GM21619 (cell line): ENCODE data around the gene WHRN.

Experiments
- ATAC-seq: cut with Tn5 transposase; IDR thresholded peaks from one replicate; pipeline ENCODE4 v1.9.1; 2021; ENCODE audit not compliant: unreplicated experiment

The WHRN gene

GRCh38 chr9:114369216-114370130 is 135.8 kb downstream of the WHRN start:
- no peak for ATAC-seq

- ATAC-seq, result no peak
Measured at GRCh38 chr9:114367772-114368569, 137.3 kb downstream of the WHRN start.

GRCh38 chr9:114367366-114367765 is 137.9 kb downstream of the WHRN start:
- ATAC-seq, result no peak

GRCh38 chr9:114366334-114367128 is 138.7 kb downstream of the WHRN start:
- peak; percentile 37 for ATAC-seq

- no peak for ATAC-seq
Measured at GRCh38 chr9:114365194-114365593, 140.1 kb downstream of the WHRN start.

- ATAC-seq, result no peak
Measured at GRCh38 chr9:114364134-114365041, 140.9 kb downstream of the WHRN start.

GRCh38 chr9:114363424-114363823 is 141.8 kb downstream of the WHRN start:
- no peak for ATAC-seq

GRCh38 chr9:114362394-114362793 is 142.9 kb downstream of the WHRN start:
- no peak for ATAC-seq

GRCh38 chr9:114361542-114361941 is 143.7 kb downstream of the WHRN start:
- ATAC-seq, result no peak

GRCh38 chr9:114359801-114360200 is 145.5 kb downstream of the WHRN start:
- ATAC-seq, result no peak

GRCh38 chr9:114357911-114358328 is 147.4 kb downstream of the WHRN start:
- ATAC-seq, result no peak

- ATAC-seq, result no peak
Measured at GRCh38 chr9:114357360-114357759, 147.9 kb downstream of the WHRN start.

- ATAC-seq, result no peak
Measured at GRCh38 chr9:114356792-114357191, 148.5 kb downstream of the WHRN start.

- ATAC-seq, result no peak
Measured at GRCh38 chr9:114355821-114356220, 149.5 kb downstream of the WHRN start.
